HG03378 (cell line): ENCODE data around the gene ADAM21.
"Not testable (repeated sequence)": the region's sequence is repeated elsewhere in the genome, so short reads cannot be mapped to it uniquely, and the experiment has no call there.

ENCODE experiments used
- ATAC-seq: cut with Tn5 transposase; IDR thresholded peaks from one replicate; pipeline ENCODE4 v1.9.1; 2021; ENCODE audit warnings: mild to moderate bottlenecking, moderate library complexity; ENCODE audit not compliant: unreplicated experiment

ADAM21 gene

GRCh38 chr14:70475459-70475858 is 23.5 kb downstream of the ADAM21 start:
- ATAC-seq: not testable (repeated sequence)

GRCh38 chr14:70477356-70478105 is 25.6 kb downstream of the ADAM21 start:
- ATAC-seq: not testable (repeated sequence)

GRCh38 chr14:70489579-70490200 is 37.7 kb downstream of the ADAM21 start:
- ATAC-seq: no peak

GRCh38 chr14:70498191-70498590 is 46.2 kb downstream of the ADAM21 start:
- no peak for ATAC-seq
